Liver (tissue), 9 donors: ENCODE results near the gene EMSY. TPM values are rescaled to one million over a fixed set of nuclear protein-coding genes. Genes with fewer than 3 reads are reported as not detected.

Source experiments
- DNase-seq: peaks from one replicate; pipeline ENCODE4 v3.0.0-alpha.2; 2017; ENCODE audit warnings: low spot score
- H3K27ac ChIP-seq, 2 donors: one replicate each; pipeline ENCODE4 v1.7.0; 2013; ENCODE audit warnings: inconsistent platforms in 2 of 2, low read length in 2 of 2, control low read depth in 1 of 2, low read depth in 1 of 2, mild to moderate bottlenecking in 1 of 2
- H3K27me3 ChIP-seq, 4 donors: one replicate each; pipeline versions ENCODE4 v1.6.1 to v1.7.0; 2013; ENCODE audit warnings: low read length in 3 of 4, inconsistent platforms in 1 of 4, mild to moderate bottlenecking in 1 of 4, moderate library complexity in 1 of 4; ENCODE audit not compliant: control insufficient read depth in 4 of 4, insufficient read depth in 4 of 4
- H3K36me3 ChIP-seq, 4 donors: one replicate each; pipeline versions ENCODE4 v1.6.1 to v1.7.0; 2013; ENCODE audit warnings: low read length in 3 of 4, mild to moderate bottlenecking in 3 of 4, low read depth in 1 of 4, moderate library complexity in 1 of 4; ENCODE audit not compliant: control insufficient read depth in 4 of 4, insufficient read depth in 3 of 4
- H3K4me1 ChIP-seq, 4 donors: one replicate each; pipeline versions ENCODE4 v1.6.1 to v1.7.0; 2013; ENCODE audit warnings: low read length in 3 of 4, mild to moderate bottlenecking in 3 of 4, moderate library complexity in 1 of 4; ENCODE audit not compliant: control insufficient read depth in 4 of 4, insufficient read depth in 4 of 4
- H3K4me3 ChIP-seq, 3 donors: one replicate each; pipeline versions ENCODE4 v1.6.1 to v1.7.0; 2013; ENCODE audit warnings: low read length in 3 of 3, control low read depth in 1 of 3, low read depth in 1 of 3, mild to moderate bottlenecking in 1 of 3
- H3K9ac ChIP-seq, 2 donors: one replicate each; pipeline ENCODE4 v1.7.0; 2013; ENCODE audit warnings: low read length in 2 of 2, mild to moderate bottlenecking in 2 of 2, moderate library complexity in 2 of 2, control low read depth in 1 of 2, low read depth in 1 of 2
- H3K9me3 ChIP-seq, 4 donors: one replicate each; pipeline versions ENCODE4 v1.6.1 to v1.7.0; 2013; ENCODE audit warnings: low read length in 3 of 4; ENCODE audit not compliant: control insufficient read depth in 4 of 4
- EGR1 ChIP-seq, 2 donors: IDR thresholded peaks; 2 replicates each; pipeline ENCODE4 v1.6.1; 2016 to 2018; ENCODE audit warnings: antibody characterized with exemption in 2 of 2, low read depth in 2 of 2
- FOXA1 ChIP-seq: IDR thresholded peaks from 2 replicates; pipeline ENCODE4 v1.6.1; 2016; ENCODE audit warnings: antibody characterized with exemption
- FOXA2 ChIP-seq: IDR thresholded peaks from 2 replicates; pipeline ENCODE4 v1.6.1; 2016; ENCODE audit warnings: antibody characterized with exemption
- GABPA ChIP-seq, 2 donors: IDR thresholded peaks in 1 of 2; conservative IDR thresholded peaks in 1 of 2; 2 replicates each; pipeline ENCODE4 v1.6.1; 2016; ENCODE audit warnings: antibody characterized with exemption in 2 of 2, mild to moderate bottlenecking in 1 of 2, moderate library complexity in 1 of 2
- HNF4A ChIP-seq, 2 donors: conservative IDR thresholded peaks; 2 replicates each; pipeline ENCODE4 v1.6.1; 2016; ENCODE audit warnings: antibody characterized with exemption in 2 of 2, mild to moderate bottlenecking in 2 of 2
- HNF4G ChIP-seq: IDR thresholded peaks from 2 replicates; pipeline ENCODE4 v1.6.1; 2016; ENCODE audit warnings: antibody characterized with exemption
- JUND ChIP-seq, 2 donors: IDR thresholded peaks; 2 replicates each; pipeline ENCODE4 v1.6.1; 2016; ENCODE audit warnings: antibody characterized with exemption in 2 of 2
- NR2F2 ChIP-seq: IDR thresholded peaks from 2 replicates; pipeline ENCODE4 v1.6.1; 2016; ENCODE audit warnings: antibody characterized with exemption
- RAD21 ChIP-seq, 2 donors: IDR thresholded peaks; 2 replicates each; pipeline ENCODE4 v1.6.1; 2016; ENCODE audit warnings: antibody characterized with exemption in 2 of 2, mild to moderate bottlenecking in 2 of 2
- RXRA ChIP-seq, 2 donors: IDR thresholded peaks; 2 replicates each; pipeline ENCODE4 v1.6.1; 2017 to 2018; ENCODE audit warnings: antibody characterized with exemption in 2 of 2, mild to moderate bottlenecking in 1 of 2
- SP1 ChIP-seq: IDR thresholded peaks from 2 replicates; pipeline ENCODE4 v1.6.1; 2018; ENCODE audit warnings: antibody characterized with exemption, mild to moderate bottlenecking
- TAF1 ChIP-seq: conservative IDR thresholded peaks from 2 replicates; pipeline ENCODE4 v1.6.1; 2016; ENCODE audit warnings: antibody characterized with exemption, mild to moderate bottlenecking
- YY1 ChIP-seq: IDR thresholded peaks from 2 replicates; pipeline ENCODE4 v1.6.1; 2016; ENCODE audit warnings: antibody characterized with exemption, mild to moderate bottlenecking
- WGBS: extraction: QIAGEN DNeasy Blood & Tissue Kit; methylation state at CpG from one replicate; pipeline ENCODE4 v1.1.7; 2013; 5-methylcytosine and 5-hydroxymethylcytosine counted together
- polyA plus RNA-seq, 2 donors: library from polyadenylated mRNA; stranded (reverse) in 1 of 2; unstranded in 1 of 2; fragments of 200-250 nt in 1 of 2; fragments of >200 nt in 1 of 2; fragmentation: Nextera tagmentation in 1 of 2; extraction: Ambion mirVana in 1 of 2; gene quantifications; one replicate each; pipeline versions ENCODE4 v1.2.1 to v1.2.3, GENCODE V29; 2013 to 2015
- total RNA-seq, 2 donors: library from RNA; depleted of rRNA; stranded (reverse); fragments of >200 nt; gene quantifications; one replicate each; pipeline ENCODE4 v1.2.3, GENCODE V29; 2014
- TF ChIP-seq, protein P1 (sequence below): IDR thresholded peaks from 2 replicates; pipeline ENCODE4 v1.6.1; 2016; ENCODE audit warnings: antibody characterized with exemption, mild to moderate bottlenecking
- TF ChIP-seq, protein P2 (sequence below): IDR thresholded peaks from 2 replicates; pipeline ENCODE4 v1.6.1; 2016; ENCODE audit warnings: antibody characterized with exemption
- TF ChIP-seq, protein P3 (sequence below): IDR thresholded peaks from 2 replicates; pipeline ENCODE4 v1.6.1; 2016; ENCODE audit warnings: antibody characterized with exemption
- TF ChIP-seq, protein P4 (sequence below): fragments of 150-350 bp; IDR thresholded peaks from 2 replicates; pipeline ENCODE4 v1.5.1; 2017; ENCODE audit warnings: improper control_type of control experiment, low read depth, low read length; ENCODE audit not compliant: missing input control
- TF ChIP-seq, protein P5 (sequence below): IDR thresholded peaks from 2 replicates; pipeline ENCODE4 v1.6.1; 2016; ENCODE audit warnings: antibody characterized with exemption
- donor health status: healthy.
- donor health status: healthy.
- donor health status: healthy.
- donor health status: healthy.
- donor health status: healthy.

EMSY gene
- total and polyA plus RNA-seq, 4 donors, result 4.2 to 14.8 (median 8.9) TPM

DNA sequence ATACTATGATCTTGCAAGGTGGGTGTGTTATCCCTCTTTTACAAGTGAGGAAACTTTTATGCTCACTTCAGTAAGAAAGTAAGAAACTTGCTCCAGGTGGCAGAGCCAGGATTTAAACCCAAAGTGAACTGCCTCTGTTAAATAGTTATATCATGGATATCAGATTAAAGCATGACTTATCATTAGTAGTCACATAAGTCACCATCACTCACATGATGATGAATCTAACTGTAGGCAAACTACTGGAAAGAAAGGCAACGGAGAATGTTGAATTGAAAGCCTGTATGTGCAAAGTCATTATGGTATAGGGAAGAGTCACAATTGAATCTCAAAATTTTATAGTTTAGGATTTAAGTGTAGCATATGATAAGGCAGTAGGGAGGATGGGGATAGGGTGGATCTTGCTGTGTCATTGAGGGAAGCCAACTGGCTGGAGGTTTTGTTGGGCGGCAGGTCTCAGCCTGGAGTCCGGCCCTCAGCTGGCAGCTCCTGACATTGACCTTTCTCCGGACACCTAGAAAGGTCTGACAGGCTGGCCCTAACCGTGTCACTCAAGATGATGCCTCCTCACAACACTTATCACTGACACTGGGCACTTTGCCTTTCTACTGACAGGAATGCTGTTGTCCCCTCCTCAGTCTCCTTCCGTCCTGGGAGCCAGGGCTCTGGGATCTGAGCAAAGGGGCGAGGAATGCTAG, 98.3 kb downstream of the EMSY start:
- no peaks in the 10 kb centered on the region for H3K9me3 ChIP-seq
- no peak overlapping the region for H3K9ac ChIP-seq
- TF ChIP-seq EGR1 (IDR thresholded peaks at IDR 0.05; ENCODE audit: low read depth in 2 of 2) (no peak), TAF1 (no peak), RAD21 (IDR thresholded peaks at IDR 0.05) (no peak), HNF4G (no peak), YY1 (no peak), HNF4A (conservative IDR thresholded peaks at IDR 0.05) (no peak), FOXA2 (no peak), SP1 (no peak), GABPA (IDR thresholded peaks at IDR 0.05 in 1 of 2, conservative IDR thresholded peaks at IDR 0.05 in 1 of 2) (no peak), RXRA (IDR thresholded peaks at IDR 0.05) (no peak), FOXA1 (no peak), JUND (IDR thresholded peaks at IDR 0.05) (no peak), NR2F2 (no peak)
- TF ChIP-seq, protein P1, sequence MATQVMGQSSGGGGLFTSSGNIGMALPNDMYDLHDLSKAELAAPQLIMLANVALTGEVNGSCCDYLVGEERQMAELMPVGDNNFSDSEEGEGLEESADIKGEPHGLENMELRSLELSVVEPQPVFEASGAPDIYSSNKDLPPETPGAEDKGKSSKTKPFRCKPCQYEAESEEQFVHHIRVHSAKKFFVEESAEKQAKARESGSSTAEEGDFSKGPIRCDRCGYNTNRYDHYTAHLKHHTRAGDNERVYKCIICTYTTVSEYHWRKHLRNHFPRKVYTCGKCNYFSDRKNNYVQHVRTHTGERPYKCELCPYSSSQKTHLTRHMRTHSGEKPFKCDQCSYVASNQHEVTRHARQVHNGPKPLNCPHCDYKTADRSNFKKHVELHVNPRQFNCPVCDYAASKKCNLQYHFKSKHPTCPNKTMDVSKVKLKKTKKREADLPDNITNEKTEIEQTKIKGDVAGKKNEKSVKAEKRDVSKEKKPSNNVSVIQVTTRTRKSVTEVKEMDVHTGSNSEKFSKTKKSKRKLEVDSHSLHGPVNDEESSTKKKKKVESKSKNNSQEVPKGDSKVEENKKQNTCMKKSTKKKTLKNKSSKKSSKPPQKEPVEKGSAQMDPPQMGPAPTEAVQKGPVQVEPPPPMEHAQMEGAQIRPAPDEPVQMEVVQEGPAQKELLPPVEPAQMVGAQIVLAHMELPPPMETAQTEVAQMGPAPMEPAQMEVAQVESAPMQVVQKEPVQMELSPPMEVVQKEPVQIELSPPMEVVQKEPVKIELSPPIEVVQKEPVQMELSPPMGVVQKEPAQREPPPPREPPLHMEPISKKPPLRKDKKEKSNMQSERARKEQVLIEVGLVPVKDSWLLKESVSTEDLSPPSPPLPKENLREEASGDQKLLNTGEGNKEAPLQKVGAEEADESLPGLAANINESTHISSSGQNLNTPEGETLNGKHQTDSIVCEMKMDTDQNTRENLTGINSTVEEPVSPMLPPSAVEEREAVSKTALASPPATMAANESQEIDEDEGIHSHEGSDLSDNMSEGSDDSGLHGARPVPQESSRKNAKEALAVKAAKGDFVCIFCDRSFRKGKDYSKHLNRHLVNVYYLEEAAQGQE, result no peak
- TF ChIP-seq, protein P2, sequence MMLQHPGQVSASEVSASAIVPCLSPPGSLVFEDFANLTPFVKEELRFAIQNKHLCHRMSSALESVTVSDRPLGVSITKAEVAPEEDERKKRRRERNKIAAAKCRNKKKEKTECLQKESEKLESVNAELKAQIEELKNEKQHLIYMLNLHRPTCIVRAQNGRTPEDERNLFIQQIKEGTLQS, result no peak
- TF ChIP-seq, protein P3, sequence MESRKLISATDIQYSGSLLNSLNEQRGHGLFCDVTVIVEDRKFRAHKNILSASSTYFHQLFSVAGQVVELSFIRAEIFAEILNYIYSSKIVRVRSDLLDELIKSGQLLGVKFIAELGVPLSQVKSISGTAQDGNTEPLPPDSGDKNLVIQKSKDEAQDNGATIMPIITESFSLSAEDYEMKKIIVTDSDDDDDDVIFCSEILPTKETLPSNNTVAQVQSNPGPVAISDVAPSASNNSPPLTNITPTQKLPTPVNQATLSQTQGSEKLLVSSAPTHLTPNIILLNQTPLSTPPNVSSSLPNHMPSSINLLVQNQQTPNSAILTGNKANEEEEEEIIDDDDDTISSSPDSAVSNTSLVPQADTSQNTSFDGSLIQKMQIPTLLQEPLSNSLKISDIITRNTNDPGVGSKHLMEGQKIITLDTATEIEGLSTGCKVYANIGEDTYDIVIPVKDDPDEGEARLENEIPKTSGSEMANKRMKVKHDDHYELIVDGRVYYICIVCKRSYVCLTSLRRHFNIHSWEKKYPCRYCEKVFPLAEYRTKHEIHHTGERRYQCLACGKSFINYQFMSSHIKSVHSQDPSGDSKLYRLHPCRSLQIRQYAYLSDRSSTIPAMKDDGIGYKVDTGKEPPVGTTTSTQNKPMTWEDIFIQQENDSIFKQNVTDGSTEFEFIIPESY, result no peak
- TF ChIP-seq, protein P4, sequence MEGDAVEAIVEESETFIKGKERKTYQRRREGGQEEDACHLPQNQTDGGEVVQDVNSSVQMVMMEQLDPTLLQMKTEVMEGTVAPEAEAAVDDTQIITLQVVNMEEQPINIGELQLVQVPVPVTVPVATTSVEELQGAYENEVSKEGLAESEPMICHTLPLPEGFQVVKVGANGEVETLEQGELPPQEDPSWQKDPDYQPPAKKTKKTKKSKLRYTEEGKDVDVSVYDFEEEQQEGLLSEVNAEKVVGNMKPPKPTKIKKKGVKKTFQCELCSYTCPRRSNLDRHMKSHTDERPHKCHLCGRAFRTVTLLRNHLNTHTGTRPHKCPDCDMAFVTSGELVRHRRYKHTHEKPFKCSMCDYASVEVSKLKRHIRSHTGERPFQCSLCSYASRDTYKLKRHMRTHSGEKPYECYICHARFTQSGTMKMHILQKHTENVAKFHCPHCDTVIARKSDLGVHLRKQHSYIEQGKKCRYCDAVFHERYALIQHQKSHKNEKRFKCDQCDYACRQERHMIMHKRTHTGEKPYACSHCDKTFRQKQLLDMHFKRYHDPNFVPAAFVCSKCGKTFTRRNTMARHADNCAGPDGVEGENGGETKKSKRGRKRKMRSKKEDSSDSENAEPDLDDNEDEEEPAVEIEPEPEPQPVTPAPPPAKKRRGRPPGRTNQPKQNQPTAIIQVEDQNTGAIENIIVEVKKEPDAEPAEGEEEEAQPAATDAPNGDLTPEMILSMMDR, result no peak
- TF ChIP-seq, protein P5, sequence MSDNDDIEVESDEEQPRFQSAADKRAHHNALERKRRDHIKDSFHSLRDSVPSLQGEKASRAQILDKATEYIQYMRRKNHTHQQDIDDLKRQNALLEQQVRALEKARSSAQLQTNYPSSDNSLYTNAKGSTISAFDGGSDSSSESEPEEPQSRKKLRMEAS, result no peak
- no peak overlapping the region for H3K27ac ChIP-seq
- 93% methylated on average over 7 of the region's 7 CpGs for WGBS
- no peaks in the 10 kb centered on the region for H3K4me1 ChIP-seq
- H3K27me3 ChIP-seq, result no peaks in the 10 kb centered on the region
- no peak for DNase-seq
- no peak overlapping the region for H3K4me3 ChIP-seq
- H3K36me3 ChIP-seq, result peaks cover 10 to 58% (median 39%) of the 10 kb centered on the region in 4 donors
